HG02610 (cell line): ENCODE measurements around the gene SPATA31C1.
"Not testable (repeated sequence)": the region's sequence is repeated elsewhere in the genome, so short reads cannot be mapped to it uniquely, and the experiment has no call there.

Source experiments
- ATAC-seq: cut with Tn5 transposase; IDR thresholded peaks from one replicate; pipeline ENCODE4 v1.9.1; 2021; ENCODE audit warnings: mild to moderate bottlenecking, moderate library complexity; ENCODE audit not compliant: unreplicated experiment

SPATA31C1 gene

DNA sequence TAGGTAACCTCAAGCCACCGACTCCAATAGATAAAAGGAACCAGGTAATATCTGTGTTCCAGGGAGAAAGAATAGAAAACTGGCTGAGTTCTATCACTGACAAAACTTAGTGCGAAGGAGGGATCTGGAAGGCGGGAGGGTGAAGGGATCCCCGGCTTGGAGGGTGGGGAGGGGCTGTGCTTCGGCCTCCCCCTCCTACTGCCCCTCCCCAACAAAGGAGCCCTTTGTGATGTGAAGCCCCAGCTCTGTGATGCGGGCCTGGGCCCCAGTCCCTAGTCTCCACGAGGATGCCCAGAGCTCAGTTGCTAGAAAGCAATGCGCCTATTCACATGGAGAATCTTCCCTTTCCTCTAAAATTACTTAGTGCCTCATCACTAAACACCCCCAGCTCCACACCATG lies at the start of gene SPATA31C1:
SPATA31C1 (plus strand) TSS at position 301 of the 400 bp plus-strand sequence.
- ATAC-seq: not testable (repeated sequence)

DNA sequence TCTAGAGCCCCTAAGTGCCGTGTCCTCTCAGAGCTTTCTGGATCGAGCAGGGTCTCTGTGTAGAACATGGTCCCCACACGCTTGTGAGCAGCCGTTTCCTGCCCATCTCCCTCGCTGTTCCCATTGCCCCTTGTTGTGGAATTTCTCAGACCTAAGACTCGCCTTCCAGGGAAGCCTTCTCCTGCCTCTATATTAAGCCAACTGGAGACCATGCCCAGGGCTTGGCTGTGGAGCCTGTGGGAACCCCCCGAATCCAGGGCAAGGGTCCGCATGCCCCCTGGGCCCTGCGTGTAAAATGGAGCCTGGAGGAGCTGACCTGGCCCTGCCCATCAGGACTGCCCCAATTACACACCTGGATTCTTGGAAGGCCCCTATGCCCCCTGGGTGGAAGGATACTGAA lies 49.6 kb upstream of the SPATA31C1 start:
- ATAC-seq: no peak

GRCh38 chr9:87868635-87869034 lies 49.1 kb upstream of the SPATA31C1 start:
- no peak for ATAC-seq

GRCh38 chr9:87869082-87869481 lies 48.7 kb upstream of the SPATA31C1 start:
- no peak for ATAC-seq

GRCh38 chr9:87871425-87872078 lies 46.2 kb upstream of the SPATA31C1 start:
- ATAC-seq: no peak

GRCh38 chr9:87872079-87872624 lies 45.6 kb upstream of the SPATA31C1 start:
- no peak for ATAC-seq

DNA sequence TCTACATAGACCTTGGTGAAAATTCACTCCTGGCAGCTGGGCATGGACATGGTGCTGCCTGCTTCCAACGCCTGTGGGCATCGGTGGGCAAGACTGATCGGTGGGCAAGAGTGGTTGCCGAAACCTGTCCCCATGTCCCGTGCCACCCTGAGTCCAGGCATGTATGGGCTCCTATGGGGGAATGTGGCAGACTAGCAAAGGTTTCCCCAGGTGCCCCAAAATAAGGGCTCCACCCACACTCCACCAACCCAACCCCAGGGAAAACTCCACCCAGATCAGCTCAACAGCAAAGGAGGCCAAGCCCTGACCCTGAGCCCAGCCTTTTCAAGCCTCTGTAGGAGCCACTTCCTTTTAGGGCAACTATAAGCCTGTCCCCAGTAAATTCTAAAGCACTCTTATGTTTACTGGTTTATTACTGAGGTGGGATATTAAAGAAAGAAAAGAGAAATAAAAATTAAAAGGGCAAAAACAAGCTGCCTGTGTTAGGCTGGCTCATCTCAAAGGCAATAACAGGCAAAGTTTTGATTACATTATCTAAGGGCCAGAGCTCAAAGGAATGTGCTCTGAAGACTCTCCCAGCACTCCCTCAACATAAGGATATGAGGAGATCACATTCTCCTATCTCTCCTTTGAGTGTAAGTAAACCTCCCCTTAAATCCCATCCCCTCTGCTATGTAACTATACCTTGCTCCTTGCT lies 44.0 kb upstream of the SPATA31C1 start:
- ATAC-seq: no peak

- ATAC-seq: no peak
Observed at GRCh38 chr9:87874304-87874623, 43.5 kb upstream of the SPATA31C1 start.

GRCh38 chr9:87875060-87875459 lies 42.7 kb upstream of the SPATA31C1 start:
- no peak for ATAC-seq

DNA sequence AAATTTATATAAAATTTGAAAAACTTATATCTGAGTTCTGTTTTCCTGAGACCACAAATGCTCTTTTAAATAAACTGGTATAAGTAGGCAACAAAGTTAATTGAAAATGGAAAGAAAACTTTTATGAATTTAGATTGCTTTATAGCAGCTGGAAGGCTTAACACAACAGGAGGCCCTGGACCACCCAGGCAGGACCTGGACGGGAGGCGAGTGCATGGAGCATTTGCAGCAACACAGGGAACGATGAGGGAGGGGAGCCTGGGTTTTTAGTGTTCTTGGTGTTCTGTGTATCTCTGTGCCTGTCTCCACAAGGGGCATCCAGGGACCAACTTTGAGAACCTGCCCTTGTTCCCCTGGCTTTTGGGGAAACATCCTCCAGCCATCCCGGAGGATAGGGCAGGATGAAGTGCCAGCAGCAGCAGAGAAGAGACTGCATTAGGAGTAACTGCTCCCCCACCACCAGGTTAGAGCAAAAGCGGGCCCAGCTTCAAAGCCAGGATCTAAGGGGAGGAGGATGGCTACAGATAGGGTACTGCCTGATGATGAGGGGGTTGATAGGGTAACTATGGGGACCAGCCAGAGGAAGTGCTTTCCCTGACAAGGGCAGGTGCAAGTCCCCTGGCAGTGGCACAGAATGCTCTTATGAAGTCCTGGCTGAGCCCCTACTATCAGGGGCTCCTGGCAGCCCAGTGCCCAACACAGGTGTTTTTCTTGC lies 41.8 kb upstream of the SPATA31C1 start:
- ATAC-seq: no peak

DNA sequence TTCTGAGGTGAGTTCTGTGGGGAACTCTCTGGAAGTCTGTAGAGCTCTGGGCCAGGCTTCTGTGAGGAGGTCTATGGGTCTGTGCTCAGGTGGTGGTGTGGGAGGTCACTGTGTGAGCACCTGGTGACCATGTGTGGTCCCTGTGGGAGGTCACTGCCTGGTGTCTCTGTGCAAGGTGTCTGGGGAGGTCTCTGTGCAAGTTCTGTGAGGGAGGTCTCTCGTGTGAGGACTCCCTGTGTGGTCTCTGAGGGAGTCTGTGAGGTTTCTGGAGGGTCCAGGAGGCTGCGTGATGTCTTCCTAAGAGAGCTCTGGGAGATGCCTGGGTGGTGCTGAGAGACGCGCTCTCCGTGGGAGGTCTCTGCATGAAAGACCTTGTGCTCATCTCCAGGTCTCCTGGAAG lies 41.1 kb upstream of the SPATA31C1 start:
- ATAC-seq: no peak

DNA sequence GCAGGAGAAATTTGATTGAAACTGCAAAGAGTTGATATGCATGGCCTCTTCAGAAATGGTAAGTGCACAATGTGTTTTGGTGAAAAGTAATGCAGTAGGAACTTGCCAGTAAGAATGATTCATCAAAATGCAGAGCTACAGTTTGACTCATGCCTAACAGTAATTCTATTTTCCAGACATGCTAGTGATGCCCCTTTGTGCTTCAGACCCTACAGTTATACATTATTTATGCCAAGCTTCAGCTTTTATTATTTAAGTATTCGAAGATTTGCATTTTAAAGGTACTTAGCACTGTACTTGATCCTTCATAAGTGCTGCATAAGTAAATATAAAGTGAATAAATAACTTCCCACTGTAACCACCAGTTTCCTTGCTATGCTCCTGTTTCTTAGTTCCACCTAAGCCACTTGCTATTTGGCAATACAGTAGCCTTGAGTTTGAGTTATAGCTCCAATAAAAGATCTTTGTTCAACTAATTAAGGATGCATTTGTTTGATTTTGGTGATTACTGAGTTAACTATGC lies 38.7 kb upstream of the SPATA31C1 start:
- no peak for ATAC-seq

DNA sequence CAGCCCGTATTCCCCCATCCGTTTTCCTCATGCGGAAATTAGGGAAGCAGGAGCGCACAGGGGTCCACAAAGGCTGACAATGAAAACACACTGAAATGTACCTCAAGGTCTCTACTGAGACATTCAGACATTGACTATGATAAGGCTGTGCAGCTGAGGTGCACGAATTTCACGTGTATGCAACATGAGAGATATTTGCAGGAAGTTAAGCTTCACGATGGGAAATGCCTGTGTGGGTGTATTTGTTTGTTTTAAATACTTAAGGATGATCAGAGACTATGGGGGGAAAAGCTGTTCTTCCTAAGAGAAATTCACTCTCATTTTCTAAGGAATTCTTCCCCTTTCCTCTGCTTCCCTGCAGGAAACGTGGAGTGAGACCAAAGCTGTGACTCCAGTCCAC lies 37.6 kb upstream of the SPATA31C1 start:
- ATAC-seq: no peak

DNA sequence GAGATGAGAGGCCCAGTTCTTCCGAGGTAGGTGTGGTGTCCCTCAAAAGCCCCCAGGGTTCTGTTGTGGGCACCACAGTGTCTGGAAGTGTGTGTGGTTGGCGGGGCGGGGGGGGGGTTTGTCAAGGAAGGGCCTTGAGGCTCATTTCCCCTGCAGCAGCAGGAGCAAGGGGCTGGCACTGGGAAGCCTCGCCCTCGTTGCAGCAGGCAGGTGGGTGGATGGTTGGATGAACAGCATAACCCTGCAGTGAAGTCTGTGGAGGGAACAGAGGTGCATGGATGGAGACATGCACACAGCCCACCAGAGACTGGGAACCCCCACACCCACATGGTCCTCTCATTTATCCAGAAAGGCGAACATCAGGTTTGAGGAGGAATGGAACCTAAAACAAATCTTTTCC lies 37.1 kb upstream of the SPATA31C1 start:
- ATAC-seq: no peak

GRCh38 chr9:87882627-87883026 lies 35.1 kb upstream of the SPATA31C1 start, which contains the start of gene SPATA31E1:
TSS of gene SPATA31E1 (plus strand) at chr9:87882877. CDS start at chr9:87882892, 15 bp downstream.
- ATAC-seq: no peak

DNA sequence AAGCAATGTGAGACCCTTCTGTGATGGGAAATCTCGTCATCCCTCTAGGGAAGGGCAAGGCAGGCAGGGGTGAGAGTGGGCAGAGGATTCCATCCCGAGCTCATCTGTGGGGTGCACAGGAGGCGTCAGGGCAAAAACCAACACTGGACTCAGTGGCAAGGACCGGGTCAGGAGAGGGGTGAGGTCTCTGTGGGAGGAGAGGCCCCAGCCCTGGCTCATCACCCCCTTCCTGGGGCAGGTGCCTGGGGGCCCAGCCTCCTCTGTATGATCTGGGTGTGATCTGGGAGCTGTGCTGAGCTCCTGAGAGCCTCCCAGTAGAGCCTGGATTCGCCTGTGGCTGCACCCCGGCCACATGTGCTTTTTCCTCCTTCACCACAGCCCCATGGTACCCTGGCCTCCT lies 34.5 kb upstream of the SPATA31C1 start:
- no peak for ATAC-seq

GRCh38 chr9:87883990-87884389 lies 33.8 kb upstream of the SPATA31C1 start:
- no peak for ATAC-seq

DNA sequence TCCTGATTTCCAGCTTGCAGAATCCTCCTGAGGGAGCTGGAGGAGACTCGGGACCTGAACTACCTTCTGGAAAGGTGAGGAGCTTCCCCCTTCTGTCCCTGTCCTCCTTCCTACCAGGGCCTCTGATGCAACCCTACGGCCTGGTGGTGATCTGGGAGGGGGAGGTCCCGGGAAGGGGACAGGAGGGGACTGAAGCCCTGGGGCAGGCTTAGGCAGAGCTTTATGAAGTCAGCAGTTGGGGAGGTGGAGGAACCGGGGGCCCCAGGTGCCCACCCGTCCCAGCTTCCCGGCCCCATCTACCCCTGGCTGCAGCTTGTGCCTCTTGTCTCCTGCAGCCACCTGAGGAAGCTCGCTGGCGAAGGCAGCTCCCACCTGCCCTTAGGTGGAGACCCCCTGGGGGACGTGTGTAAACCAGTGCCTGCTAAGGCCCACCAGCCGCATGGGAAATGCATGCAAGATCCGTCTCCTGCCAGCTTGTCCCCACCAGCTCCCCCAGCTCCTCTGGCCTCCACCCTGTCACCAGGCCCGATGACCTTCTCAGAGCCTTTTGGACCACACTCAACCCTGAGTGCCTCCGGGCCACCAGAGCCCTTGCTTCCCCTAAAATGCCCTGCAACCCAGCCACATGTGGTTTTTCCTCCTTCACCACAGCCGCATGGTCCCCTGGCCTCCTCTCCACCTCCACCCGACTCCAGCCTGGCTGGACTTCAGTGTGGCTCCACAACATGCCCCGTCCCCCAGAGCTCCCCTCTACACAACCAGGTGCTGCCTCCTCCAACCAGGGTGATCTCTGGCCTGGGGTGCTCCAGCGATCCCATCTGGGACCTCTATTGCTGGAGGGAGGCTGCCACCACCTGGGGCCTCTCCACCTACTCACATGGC lies 32.9 kb upstream of the SPATA31C1 start:
- ATAC-seq: no peak

GRCh38 chr9:87885484-87886189 lies 32.1 kb upstream of the SPATA31C1 start:
- ATAC-seq: no peak
